GM21381 (cell line): ENCODE results near the gene SUSD6.
"Not testable (repeated sequence)": the region's sequence is repeated elsewhere in the genome, so short reads cannot be mapped to it uniquely, and the experiment has no call there.

Experiments used
- ATAC-seq: cut with Tn5 transposase; IDR thresholded peaks from one replicate; pipeline ENCODE4 v1.9.1; 2021; ENCODE audit warnings: mild to moderate bottlenecking, moderate library complexity; ENCODE audit not compliant: unreplicated experiment

The SUSD6 gene

DNA sequence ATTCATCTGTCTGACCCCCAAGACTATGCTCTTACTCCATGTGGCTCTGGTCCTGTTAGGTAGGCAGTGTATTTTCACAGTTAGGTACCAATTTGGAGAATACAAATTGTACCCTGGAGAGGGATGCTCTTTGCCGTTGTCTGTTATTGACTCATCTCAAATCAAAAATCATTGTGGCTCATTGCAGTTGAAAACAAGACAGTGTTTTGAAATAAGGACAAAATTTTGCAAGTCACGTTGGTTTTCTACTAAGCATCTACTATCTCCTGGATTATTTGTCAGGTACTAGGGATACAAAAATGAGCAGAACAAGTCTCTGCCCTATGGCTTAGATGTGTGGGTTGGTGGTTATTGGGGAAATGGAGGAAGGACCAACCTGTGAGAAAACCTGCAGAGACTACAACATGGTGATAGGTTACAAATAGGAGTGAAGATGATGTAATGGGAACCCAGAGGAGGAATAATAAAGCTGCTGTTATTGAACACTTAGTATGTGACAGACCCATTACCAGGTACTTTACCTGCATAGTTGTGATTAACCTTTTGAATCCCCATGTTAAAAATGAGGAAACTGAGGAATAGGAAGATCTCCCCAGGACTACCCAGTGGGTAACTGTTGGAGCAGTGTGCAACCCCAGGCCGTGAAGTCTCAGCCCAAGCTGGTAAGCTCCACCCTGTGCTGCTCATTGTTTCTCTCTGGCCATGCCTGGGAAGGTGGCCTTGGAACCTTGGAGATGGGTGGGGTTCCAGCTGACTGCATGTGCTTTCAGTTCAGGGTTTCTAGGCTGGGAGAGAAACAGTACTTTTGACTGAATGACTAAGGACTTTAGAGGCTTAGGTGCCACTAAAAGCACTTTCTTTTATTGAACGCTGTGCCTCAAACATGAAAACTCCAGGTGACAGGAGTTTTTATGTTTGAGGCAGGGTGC is 82.7 kb downstream of the SUSD6 start:
- ATAC-seq, result no peak

DNA sequence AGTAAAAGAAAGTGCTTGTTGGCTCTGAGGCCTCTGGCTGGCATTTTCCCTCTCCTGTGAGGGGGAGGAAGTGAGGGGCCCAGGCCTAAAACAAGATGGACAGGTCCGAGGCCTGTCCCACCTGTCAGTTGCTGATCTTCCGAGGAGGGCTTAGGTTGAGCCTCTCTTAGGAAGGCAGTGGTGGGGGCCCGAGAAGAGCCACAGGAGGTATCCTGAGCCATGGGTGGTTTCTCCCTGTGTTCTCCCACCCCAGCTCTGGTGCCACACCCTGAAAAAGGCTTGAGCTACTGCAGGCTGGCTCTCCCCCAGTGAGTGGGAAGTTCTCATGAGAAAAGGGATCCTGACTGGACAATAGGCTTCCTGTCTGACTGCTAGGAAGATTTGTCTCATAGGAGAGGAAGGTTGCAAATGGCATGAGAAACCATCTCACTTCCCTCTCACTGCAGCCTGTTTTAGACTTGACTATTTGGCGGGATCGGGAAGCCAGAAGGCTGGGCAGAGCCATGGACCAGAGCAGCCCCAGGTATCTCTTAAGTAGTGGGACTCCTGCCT is 83.4 kb downstream of the SUSD6 start:
- no peak for ATAC-seq

DNA sequence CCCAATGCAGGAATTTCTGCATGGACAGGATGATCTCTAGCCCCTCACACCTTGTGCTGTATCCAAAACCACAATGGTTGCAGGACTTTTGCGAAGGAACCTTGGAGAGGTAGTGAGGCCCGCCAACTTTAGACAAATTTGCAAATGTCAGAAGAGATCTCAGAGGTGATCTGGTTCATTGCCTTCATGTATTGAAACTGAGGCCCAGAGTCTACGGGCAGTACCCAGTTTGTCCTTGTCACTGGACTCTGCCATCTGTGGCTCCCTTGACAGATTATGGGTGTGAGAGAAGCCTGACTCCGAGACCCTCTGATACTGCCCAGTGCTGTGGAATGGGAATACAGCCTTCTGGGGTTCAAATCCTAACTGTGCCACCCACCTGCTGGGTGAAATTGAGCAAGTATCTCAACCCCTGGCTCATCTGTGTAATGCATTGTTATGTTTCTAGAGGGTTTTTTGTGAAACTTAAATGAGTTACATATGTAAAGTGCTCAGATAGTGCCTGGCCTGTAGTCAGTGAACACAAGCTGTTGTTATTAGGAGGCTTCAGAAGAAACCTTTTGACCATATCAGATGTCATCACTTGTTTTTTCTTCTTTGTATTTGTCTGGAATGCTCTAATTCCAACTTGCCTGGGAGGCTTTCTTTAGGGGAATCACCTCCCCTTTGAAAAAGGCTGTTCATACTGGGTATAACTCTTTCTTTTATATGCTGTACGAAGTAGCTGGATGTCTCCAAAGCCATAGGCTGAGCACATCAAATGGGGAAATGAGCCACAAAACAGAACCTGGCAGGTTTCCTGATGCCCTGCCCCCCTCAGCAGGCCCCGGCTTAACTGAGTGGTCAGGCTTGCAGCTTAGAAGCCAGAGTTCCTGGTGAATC is 84.2 kb downstream of the SUSD6 start:
- ATAC-seq, result no peak

DNA sequence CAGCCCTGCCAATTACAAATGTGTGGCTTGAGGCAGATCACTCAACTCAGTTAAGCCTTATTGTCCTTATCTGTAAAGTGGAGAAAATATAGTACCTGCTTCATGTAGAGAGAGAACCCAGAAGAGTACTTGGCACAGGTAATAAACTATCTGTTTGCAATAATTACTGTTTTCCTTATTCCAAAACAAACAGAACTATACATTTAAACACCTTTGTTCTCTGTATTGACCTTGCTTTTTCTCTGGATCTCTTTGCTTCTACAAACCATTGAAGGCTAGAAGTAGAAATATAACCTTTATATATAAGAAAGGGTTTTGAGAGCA is 84.8 kb downstream of the SUSD6 start:
- ATAC-seq, result no peak

DNA sequence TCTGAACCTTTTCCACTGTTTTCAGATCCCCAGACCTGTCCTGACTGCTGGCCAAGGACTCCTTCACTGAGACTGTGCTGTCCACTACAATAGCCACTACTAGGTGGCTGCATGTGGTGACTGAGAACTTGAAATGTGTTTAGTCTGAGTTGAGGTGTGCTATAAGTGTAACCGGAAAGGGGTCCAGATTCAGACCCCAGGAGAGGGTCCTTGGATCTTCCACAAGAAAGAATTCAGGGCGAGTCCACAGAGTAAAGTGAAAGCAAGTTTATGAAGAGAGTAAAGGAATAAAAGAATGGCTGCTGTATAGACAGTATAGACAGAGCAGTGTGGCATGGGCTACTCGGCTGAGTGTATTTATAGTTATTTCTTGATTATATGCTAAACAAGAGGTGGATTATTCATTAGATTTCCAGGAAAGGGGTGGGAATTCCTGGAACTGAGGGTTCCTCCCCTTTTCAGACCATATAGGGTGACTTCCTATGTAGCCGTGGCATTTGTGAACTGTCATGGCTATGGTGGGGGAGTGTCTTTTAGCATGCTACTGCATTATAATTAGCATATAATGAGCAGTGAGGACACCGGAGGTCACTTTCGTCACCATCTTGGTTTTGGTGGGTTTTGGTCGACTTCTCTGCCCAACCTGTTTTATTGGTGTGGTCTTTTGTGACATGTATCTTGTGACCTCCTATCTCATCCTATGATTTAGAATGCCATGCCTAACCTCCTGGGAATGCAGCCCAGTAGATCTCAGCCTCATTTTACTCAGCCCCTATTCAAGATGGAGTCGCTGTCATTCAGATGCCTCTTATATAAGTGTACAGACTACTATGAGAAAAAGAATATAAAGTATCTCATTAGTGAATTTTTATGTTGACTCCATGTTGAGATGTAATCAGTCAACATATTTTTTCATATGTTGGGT is 85.5 kb downstream of the SUSD6 start:
- no peak for ATAC-seq

DNA sequence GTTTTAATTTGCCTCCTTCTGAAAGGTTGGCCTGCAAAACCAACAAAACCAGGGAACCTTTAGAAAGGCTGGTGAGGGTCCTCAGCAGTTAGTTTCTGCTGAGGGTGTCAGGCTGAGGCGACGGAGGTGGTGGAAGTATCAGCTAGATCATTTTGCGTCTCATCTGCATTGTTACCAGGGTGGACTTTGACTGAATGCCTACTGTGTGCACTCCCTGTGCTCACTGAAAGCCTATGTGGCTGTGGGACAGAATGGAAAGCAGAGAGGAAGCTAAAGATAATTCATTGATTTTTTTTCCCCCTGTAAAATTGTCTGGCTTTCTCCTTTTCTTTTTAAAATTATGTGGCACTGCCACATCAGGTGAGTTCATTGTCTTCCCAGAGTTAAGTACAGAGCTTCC is 87.2 kb downstream of the SUSD6 start:
- ATAC-seq, result no peak

DNA sequence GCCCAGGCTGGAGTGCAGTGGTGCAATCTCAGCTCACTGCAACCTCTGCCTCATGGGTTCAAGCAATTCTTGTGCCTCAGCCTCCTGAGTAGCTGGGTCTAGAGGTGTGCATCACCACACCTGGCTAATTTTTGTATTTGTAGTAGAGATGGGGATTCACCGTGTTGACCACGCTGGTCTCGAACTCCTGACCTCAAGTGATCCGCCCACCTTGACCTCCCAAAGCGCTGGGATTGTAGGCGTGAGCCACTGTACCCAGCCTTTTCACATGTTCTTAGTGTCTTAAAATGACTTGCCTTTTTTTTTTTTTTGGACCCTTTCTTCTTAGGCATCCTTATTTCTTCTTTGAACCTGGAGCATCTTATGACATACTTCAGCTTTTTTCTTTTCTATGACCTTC is 87.8 kb downstream of the SUSD6 start:
- ATAC-seq, result not testable (repeated sequence)

DNA sequence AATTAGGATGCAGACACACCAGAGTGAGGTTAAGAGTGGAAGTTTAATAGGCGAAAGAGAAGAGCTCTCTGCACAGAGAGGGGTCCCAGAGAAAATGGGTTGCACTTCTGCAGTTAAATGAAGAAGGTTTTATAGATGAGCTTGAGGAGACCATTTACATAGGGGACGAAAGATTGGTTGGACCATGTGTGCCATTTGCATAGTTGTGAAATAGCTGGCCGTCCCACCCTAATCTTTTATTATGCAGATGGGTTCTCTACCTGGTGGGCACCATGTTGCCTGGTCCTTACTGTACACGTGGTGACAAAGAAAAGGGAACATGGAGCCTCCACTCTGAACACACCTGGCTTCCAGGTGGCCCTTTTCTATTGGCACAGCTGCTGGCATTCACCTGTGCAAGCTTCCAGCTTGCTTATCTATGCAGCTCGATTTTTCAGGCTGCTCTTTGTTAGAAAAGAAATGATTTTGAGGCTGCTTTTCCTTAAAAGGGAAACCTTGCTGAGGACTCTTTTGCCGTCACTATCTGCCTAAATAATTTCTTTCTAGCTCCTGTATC is 88.4 kb downstream of the SUSD6 start:
- ATAC-seq, result no peak

DNA sequence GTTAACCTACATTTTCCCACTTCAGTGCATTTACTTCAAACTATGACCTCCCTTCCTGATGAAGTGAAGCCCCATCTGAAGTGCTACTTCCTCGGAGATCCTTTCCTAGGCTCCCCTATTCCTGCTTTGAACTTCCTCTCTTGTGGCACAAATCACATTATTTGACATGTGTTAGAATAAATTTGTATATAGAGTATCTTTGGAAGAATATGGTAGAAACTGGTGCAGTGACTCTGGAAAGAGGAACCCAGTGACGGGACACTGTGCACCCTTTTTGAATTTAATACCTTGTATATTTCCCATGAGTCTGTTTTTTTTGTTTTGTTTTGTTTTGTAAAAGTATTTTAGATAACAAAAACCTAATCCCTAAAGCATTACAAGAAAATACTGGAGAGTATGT is 89.2 kb downstream of the SUSD6 start:
- ATAC-seq, result no peak

DNA sequence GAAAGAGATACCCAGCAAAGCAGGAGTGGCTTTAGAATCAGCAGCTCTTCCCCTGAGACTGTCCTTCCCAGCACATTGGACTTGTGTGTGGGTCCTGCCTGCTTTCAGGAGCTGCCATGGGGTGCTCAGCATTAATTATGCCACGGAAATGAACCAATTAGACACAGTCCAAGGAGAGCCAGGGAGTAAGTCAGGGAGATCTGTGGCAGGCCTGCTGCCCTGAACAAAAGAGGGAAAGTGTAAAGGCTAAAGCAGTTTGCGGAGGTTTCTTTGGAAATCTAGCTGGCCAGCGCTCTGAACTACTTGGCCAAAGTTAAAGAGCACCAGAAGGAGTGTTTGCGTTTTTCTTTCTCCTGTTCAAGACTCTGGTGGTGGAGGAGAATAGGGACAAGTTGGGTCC is 89.9 kb downstream of the SUSD6 start:
- ATAC-seq, result no peak

DNA sequence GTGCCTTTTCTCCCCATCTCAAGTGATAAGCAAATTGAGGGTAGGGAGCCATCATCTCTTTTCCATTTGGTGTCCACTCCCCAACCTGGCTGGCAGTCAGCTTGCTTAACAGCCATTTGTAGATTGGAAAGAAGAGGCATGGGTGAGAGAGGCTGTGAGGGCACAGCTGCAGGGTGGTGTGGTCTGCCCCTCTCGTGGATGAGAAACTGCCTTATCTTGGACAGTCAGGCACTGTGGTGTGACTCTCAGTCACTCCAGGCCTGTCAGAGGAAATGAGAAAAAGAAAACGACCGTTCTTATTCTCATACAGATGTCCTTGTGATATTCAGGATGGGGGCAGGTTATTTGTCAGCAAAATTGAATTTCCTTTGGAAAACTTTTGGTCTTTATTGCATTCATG is 90.5 kb downstream of the SUSD6 start:
- no peak for ATAC-seq

DNA sequence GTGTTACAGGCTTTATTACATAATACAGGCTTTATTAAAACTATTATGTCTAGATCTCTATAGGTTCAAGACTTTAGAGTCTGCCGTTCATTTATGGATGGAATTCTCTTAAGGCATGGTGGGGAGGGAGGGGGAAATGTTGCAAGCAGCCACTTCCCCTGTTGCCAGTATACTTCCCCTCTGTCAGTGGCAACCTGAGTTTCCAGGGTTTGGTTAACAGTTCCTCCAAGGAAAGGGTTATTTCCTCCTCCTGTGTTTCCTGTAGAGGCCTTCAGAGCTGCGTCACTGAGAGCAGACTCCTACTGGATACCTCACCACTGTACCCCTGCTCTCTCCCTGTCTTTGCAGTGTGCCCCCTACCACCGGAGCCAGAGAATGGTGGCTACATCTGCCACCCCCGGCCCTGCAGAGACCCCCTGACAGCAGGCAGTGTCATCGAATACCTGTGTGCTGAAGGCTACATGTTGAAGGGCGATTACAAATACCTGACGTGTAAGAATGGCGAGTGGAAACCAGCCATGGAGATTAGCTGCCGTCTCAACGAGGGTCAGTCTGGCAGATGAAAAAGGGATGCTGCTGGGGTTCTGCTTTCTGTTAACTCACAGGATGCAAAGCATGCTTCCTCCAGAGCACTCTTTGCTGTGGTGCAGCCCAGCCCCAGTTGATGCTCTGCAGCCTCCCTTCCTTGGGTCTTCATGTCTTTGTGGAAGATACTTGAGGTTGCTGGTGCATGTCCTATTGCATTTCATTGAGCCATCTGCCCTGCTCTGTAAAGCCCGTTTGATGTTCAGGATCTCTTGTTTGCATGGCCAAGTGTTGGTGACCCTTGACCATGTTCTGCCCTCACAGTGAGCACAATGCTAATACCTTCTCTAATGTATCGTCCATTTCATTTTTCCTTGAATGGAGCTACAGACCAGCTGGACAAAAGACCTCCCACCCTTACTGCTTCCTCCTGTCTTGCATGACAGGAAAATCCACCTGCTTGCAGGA is 91.9 kb downstream of the SUSD6 start:
- ATAC-seq, result no peak

DNA sequence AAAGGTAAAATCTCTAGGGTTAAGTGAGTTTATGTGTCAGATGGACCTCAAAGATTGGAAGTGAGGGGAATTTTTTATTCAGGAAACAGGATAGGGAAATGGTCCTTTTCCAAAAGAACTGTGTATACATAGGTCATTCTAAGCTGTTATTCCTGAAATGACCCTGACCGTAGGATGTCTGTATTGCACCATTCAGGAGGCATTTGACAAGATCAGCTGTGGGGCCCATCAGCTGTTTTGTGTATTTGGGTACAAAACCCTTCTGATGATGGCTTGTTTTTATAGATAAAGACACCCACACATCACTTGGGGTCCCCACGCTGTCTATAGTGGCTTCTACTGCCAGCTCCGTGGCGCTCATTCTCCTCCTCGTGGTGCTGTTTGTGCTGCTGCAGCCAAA is 92.9 kb downstream of the SUSD6 start:
- no peak for ATAC-seq

DNA sequence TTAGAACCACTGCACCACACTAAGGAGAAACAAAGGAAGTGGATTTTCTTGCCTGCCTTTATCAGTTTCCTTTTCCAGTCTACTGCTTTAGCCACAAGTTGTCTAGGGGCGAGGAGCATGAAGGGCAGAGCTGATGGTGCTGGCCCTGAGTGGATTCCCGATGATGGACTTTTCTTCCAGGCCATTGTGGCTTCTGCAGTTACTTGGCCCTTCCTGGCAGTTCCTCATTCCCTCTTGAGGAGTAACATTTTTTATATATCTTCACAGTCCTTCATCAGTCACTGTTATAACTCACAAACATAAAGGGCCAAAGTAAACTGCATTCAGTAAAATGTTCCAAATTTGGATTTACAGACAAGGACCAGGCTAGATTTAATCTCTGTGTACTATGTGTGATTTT is 94.3 kb downstream of the SUSD6 start:
- no peak for ATAC-seq

DNA sequence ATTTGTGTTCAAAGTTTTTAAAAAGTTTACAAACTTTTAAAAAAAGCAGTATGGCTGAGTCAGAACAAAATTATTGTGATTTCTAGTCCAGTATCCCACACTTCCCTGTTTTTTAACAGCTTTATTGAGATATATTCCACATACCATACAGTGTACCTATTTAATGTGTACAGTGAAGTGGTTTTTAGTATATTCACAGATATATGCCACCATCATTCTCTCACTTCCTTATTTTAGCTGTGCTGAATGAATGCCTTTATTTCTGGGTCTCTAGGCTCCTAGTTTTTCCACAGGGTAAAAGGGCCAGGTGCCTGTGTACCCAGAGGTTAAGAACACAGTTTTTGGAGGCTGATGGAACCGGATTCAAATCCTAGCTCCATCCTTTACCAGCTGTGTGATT is 96.7 kb downstream of the SUSD6 start:
- no peak for ATAC-seq

DNA sequence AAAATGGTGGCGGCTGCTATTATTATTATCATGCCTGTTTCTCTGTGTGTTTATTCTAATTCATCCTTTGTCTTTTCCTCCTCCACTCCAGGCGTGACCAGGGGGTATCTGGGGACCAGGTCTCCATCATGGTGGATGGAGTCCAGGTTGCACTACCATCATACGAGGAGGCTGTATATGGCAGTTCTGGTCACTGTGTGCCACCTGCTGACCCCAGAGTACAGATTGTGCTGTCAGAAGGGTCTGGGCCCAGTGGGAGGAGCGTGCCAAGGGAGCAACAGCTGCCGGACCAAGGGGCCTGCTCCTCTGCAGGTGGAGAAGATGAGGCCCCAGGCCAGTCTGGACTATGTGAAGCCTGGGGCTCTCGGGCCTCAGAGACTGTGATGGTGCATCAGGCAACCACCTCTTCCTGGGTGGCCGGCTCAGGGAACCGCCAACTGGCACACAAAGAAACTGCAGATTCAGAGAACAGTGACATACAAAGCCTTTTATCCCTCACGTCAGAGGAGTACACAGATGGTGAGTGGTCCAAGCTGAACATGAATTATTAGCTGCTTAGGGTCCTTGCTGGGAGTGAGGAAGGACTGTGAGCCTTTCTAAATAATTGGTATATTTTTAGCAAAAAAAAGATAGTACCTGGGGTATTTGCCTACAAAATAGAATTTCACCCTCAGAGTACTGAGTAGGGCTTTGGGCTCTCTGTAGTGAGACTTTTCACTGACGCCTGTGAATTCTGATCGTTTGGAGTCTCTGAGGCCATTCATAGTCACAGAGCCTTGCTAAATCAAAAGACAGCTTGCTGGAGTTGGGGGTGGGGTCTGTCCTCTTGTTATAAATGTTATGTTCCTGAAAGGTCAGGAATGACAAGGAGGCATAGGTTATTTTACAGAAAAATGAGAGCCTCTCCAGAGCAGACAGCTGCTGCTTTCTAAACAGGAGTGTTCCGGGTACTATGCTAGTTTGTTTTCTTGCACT is 97.5 kb downstream of the SUSD6 start:
- ATAC-seq, result no peak

DNA sequence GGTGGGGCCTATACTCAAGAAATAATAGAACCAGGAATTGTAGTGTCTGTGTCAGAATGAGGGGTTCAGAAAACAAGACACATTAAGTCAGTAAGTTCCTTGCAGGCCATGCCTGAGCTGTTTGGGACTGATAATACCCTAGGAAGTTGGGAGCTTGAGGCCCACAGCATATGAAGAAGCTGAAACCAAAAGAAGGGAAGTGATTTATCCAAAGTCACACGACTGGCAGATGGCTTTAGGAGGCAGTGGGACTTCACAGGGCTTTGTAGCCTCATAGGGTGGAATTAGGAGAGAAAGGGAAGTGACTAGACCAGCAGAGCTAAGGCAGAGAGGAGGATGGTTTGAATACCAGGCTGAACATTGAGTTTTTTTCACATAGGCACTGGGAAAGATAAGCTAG is 99.0 kb downstream of the SUSD6 start:
- ATAC-seq, result no peak

DNA sequence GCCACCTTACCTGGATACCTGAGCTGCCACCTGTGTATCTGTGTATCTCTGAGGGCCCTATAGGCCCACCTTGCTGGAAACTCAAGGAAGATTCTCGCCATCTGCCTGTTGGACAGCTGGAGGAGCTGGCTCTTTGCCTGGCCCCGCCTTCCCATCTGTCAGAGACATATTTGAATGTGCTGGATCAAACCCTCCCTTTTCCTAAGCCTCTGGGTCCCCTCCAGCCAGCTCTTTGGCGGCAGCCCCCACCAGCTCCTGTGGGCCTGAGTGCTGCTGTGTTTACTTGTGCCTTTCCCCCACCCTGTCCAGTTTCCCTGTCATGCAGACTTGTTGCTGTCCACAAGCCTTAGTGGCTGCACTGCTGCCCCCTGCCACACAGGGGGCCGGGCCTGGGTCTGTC is 99.7 kb downstream of the SUSD6 start:
- no peak for ATAC-seq
